Chondrocyte (in vitro differentiated cells): ENCODE data around the gene RNF40. TPM values are rescaled to one million over a fixed set of nuclear protein-coding genes. Genes with fewer than 3 reads are reported as not detected.
A peak's percentile ranks its signal among the peaks of the same experiment; 100 is the strongest.

Source experiments
- DNase-seq: peaks from one replicate; pipeline ENCODE4 v3.0.0; 2021; ENCODE audit warnings: mixed read lengths, low spot score
- H3K27ac Mint-ChIP-seq: one replicate; pipeline ENCODE4 v1.8.0; 2021; ENCODE audit warnings: mild to moderate bottlenecking, moderate library complexity, mixed read lengths; ENCODE audit not compliant: unreplicated experiment
- H3K27me3 Mint-ChIP-seq: 2 replicates; pipeline ENCODE4 v1.8.0; 2021; ENCODE audit warnings: low read depth, mixed read lengths
- H3K36me3 Mint-ChIP-seq: 2 replicates; pipeline ENCODE4 v1.8.0; 2021; ENCODE audit warnings: low read depth, mixed read lengths
- H3K4me1 Mint-ChIP-seq: 2 replicates; pipeline ENCODE4 v1.8.0; 2021; ENCODE audit warnings: low read depth, mild to moderate bottlenecking, mixed read lengths
- H3K4me3 Mint-ChIP-seq: one replicate; pipeline ENCODE4 v1.8.0; 2021; ENCODE audit warnings: mild to moderate bottlenecking, moderate library complexity, mixed read lengths; ENCODE audit not compliant: unreplicated experiment
- H3K9me3 Mint-ChIP-seq: 2 replicates; pipeline ENCODE4 v1.8.0; 2021; ENCODE audit warnings: low read depth, mixed read lengths
- CTCF ChIP-seq: fragments of 200-600 bp; sonication (generic); IDR thresholded peaks from 2 replicates; pipeline ENCODE4 v1.5.0; 2021; ENCODE audit warnings: antibody characterized with exemption, mild to moderate bottlenecking, moderate library complexity
- long read RNA-seq: library from polyadenylated mRNA; stranded (forward); transcript quantifications from one replicate; pipeline ENCODE4 v2.0.0, GENCODE V29; 2021
- total RNA-seq: library from RNA; stranded (reverse); gene quantifications from 3 replicates; pipeline ENCODE4 v1.2.1, GENCODE V29; 2021

Gene RNF40
- 71.1 to 104 TPM (median 78.6 TPM) in 3 replicates for total RNA-seq
- long read RNA-seq, full-length matches to known transcripts: 69 of 121 reads
- long read RNA-seq, partial matches to known transcripts: 26 of 121 reads
- long read RNA-seq, other reads (novel, unspliced or antisense): 26 of 121 reads

GRCh38 chr16:30761928-30762902 lies at the start of gene RNF40, which contains the start of gene CFAP119:
RNF40 (plus strand) TSS chr16:30762322; CDS start chr16:30762546, 224 bp downstream.
CFAP119 (minus strand) TSS chr16:30762062; CDS start chr16:30761748, 314 bp downstream.
- peaks cover 12% of the 10 kb centered on the region for H3K36me3 Mint-ChIP-seq
- no peaks in the 10 kb centered on the region for H3K27me3 Mint-ChIP-seq
- no peaks in the 10 kb centered on the region for H3K9me3 Mint-ChIP-seq
- peaks cover 30% of the 10 kb centered on the region for H3K4me1 Mint-ChIP-seq
- DNase-seq: no peak
- TF ChIP-seq CTCF: no peak
- peak within 1 kb of the TSS; percentile 87 for H3K4me3 Mint-ChIP-seq
- peak within 1 kb of the TSS; percentile 96 for H3K27ac Mint-ChIP-seq

GRCh38 chr16:30715750-30716445 lies 46.2 kb upstream of the RNF40 start:
- H3K36me3 Mint-ChIP-seq: peaks cover 56% of the 10 kb centered on the region

GRCh38 chr16:30720086-30720485 lies 42.0 kb upstream of the RNF40 start:
- no peak overlapping the region for H3K27ac Mint-ChIP-seq
- no peaks in the 10 kb centered on the region for H3K27me3 Mint-ChIP-seq
- DNase-seq: peak; percentile 65
- H3K9me3 Mint-ChIP-seq: no peaks in the 10 kb centered on the region
- peaks cover 57% of the 10 kb centered on the region for H3K36me3 Mint-ChIP-seq
- peaks cover 2% of the 10 kb centered on the region for H3K4me1 Mint-ChIP-seq
- no peak for TF ChIP-seq CTCF
- no peak overlapping the region for H3K4me3 Mint-ChIP-seq

More at GRCh38 chr16:30715750-30716445, 46.2 kb upstream of the RNF40 start:
- no peak overlapping the region for H3K4me3 Mint-ChIP-seq
- H3K27me3 Mint-ChIP-seq: no peaks in the 10 kb centered on the region
- no peak for DNase-seq
- H3K4me1 Mint-ChIP-seq: peaks cover 6% of the 10 kb centered on the region
- no peak overlapping the region for H3K27ac Mint-ChIP-seq
- H3K9me3 Mint-ChIP-seq: no peaks in the 10 kb centered on the region
- no peak for TF ChIP-seq CTCF

DNA sequence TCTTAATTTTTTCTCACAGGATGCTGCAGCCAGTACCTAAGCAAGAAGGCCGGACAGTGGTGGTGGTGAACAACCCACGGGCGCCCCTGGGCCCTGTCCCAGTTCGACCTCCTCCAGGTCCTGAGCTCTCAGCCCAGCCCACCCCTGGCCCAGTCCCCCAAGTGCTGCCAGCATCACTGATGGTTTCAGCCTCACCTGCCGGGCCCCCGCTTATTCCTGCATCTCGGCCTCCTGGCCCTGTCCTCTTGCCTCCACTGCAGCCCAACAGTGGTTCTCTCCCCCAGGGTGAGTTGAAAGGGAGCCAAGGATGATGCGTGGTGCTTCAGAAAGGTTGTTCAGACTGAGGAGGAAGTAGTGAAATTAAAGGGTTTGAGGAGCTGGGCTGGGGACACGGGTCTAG lies 41.4 kb upstream of the RNF40 start:
- Mint-ChIP-seq H3K27me3 (no peaks in the 10 kb centered on the region), H3K27ac (no peak overlapping the region), H3K9me3 (no peaks in the 10 kb centered on the region), H3K4me1 (no peaks in the 10 kb centered on the region), H3K4me3 (no peak overlapping the region), H3K36me3 (peaks cover 54% of the 10 kb centered on the region)
- no peak for TF ChIP-seq CTCF
- DNase-seq: peak; percentile 82

GRCh38 chr16:30721167-30721566 lies 41.0 kb upstream of the RNF40 start:
- H3K4me3 Mint-ChIP-seq: no peak overlapping the region

More at GRCh38 chr16:30721167-30721566, 41.0 kb upstream of the RNF40 start:
- Mint-ChIP-seq H3K9me3 (no peaks in the 10 kb centered on the region), H3K27ac (peak overlapping the region; percentile 27), H3K4me1 (no peaks in the 10 kb centered on the region), H3K36me3 (peaks cover 49% of the 10 kb centered on the region), H3K27me3 (no peaks in the 10 kb centered on the region)
- TF ChIP-seq CTCF: no peak
- peak; percentile 76 for DNase-seq
